Gastroesophageal sphincter (tissue), 3 donors: ENCODE measurements around the gene ABCA4.

Experiments
- EP300 ChIP-seq: sonication (generic); formaldehyde crosslinking; IDR thresholded peaks from one replicate; pipeline ENCODE4 v1.6.1; 2017; ENCODE audit warnings: antibody characterized with exemption, mild to moderate bottlenecking
- POLR2A ChIP-seq, 2 donors: fragments of 450-650 bp; IDR thresholded peaks; one replicate each; pipeline ENCODE4 v1.6.1; 2017; ENCODE audit warnings: antibody characterized with exemption in 2 of 2, mild to moderate bottlenecking in 2 of 2, moderate library complexity in 1 of 2
- POLR2AphosphoS5 ChIP-seq: sonication (generic); formaldehyde crosslinking; IDR thresholded peaks from one replicate; pipeline ENCODE4 v1.6.1; 2017; ENCODE audit warnings: antibody characterized with exemption
- TF ChIP-seq, protein P1 (sequence below), 4 experiments: fragments of 200-600 bp in 2 of 4; fragments of 450-650 bp in 2 of 4; sonication (generic) in 1 of 4; IDR thresholded peaks; one replicate each; pipeline ENCODE4 v1.5.1; 2017 to 2019; ENCODE audit warnings: antibody characterized with exemption in 4 of 4, mild to moderate bottlenecking in 2 of 4, moderate library complexity in 2 of 4

DNA sequence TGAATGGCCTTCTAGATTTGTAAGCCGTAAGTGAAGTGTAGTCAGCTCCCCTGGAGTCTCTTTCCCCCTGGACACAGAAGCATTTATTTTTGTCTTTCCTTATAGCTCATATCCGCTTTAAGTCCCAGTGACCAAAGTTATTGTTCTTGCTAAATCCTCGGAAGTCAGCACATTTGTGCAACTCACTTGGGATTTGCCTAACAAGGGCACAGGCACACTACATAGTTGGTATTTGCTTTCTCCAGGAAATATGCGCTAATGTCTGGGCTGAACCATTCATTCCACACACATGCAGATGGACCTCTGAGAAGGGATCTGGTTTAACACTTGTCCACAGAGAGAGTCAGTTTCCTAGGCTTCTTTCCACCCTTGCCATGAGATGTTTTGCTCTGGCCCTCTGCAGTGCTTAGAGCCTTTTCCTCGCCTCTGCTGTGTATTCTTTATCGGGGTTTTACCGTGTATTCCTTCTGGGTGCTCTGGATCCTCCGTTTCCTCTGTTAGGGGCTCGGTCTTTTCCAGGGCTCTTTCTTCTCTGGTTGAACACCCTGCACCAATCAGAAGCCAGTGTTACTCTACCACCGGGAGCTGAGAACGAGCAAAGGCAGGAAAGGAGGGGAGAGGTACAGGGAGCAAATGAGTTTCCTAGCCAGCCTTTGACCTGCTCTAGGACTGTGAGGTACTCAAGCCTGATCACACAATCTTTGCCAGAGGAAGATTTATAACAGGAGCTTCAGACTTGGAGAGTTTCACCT, 72.4 kb downstream of the ABCA4 start:
- TF ChIP-seq, protein P1, sequence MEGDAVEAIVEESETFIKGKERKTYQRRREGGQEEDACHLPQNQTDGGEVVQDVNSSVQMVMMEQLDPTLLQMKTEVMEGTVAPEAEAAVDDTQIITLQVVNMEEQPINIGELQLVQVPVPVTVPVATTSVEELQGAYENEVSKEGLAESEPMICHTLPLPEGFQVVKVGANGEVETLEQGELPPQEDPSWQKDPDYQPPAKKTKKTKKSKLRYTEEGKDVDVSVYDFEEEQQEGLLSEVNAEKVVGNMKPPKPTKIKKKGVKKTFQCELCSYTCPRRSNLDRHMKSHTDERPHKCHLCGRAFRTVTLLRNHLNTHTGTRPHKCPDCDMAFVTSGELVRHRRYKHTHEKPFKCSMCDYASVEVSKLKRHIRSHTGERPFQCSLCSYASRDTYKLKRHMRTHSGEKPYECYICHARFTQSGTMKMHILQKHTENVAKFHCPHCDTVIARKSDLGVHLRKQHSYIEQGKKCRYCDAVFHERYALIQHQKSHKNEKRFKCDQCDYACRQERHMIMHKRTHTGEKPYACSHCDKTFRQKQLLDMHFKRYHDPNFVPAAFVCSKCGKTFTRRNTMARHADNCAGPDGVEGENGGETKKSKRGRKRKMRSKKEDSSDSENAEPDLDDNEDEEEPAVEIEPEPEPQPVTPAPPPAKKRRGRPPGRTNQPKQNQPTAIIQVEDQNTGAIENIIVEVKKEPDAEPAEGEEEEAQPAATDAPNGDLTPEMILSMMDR (IDR thresholded peaks at IDR 0.05) = no peak
- TF ChIP-seq POLR2A (IDR thresholded peaks at IDR 0.05) = no peak
- TF ChIP-seq POLR2AphosphoS5 = no peak
- no peak for TF ChIP-seq EP300
